COR-L47 (cell line): ENCODE data around the gene ZNF32.
A peak's percentile ranks its signal among the peaks of the same experiment; 100 is the strongest.
"Not testable (repeated sequence)": the region's sequence is repeated elsewhere in the genome, so short reads cannot be mapped to it uniquely, and the experiment has no call there.

ENCODE experiments used
- DNase-seq: peaks from one replicate; lab custom pipeline; 2025; lab: John Stamatoyannopoulos, UW

ZNF32 gene

GRCh38 chr10:43627942-43628341, 20.7 kb downstream of the ZNF32 start:
- DNase-seq: no peak

GRCh38 chr10:43623351-43623750, 25.3 kb downstream of the ZNF32 start:
- no peak for DNase-seq

- DNase-seq: no peak
These were observed 26.6 kb downstream of the ZNF32 start for GRCh38 chr10:43622038-43622437.

GRCh38 chr10:43619368-43619767, 29.3 kb downstream of the ZNF32 start:
- no peak for DNase-seq

- DNase-seq: no peak
These were observed 31.8 kb downstream of the ZNF32 start for GRCh38 chr10:43616697-43617370.

- DNase-seq: no peak
These were observed 38.0 kb downstream of the ZNF32 start for GRCh38 chr10:43610636-43611035.

GRCh38 chr10:43607199-43607573, 41.5 kb downstream of the ZNF32 start:
- no peak for DNase-seq

GRCh38 chr10:43606323-43607198, 42.1 kb downstream of the ZNF32 start, which contains the start of gene ZNF485:
Gene ZNF485 (plus strand): TSS chr10:43606438. CDS start chr10:43607051, 613 bp downstream.
- peak; percentile 11 for DNase-seq

GRCh38 chr10:43605850-43606322, 42.8 kb downstream of the ZNF32 start:
- no peak for DNase-seq

GRCh38 chr10:43601576-43601975, 47.1 kb downstream of the ZNF32 start:
- DNase-seq: not testable (repeated sequence)

GRCh38 chr10:43599333-43599732, 49.3 kb downstream of the ZNF32 start:
- DNase-seq: no peak

- DNase-seq: no peak
These were observed 50.2 kb downstream of the ZNF32 start for GRCh38 chr10:43598446-43598845.

GRCh38 chr10:43596546-43596945, 52.1 kb downstream of the ZNF32 start:
- no peak for DNase-seq

- DNase-seq: no peak
These were observed 52.9 kb downstream of the ZNF32 start for GRCh38 chr10:43595739-43596298.

GRCh38 chr10:43594944-43595589, 53.6 kb downstream of the ZNF32 start:
- DNase-seq: no peak
